ENCODE measurements around the gene ABCA2. TPM values are rescaled to one million over a fixed set of nuclear protein-coding genes. Genes with fewer than 3 reads are reported as not detected.

ABCA2 gene
- total and polyA plus RNA-seq, 9 of the 15 experiments (the other 6 are each of a cell fraction or from before 2014, with no cell fraction given): 0.69 to 16.3 (median 6.1) TPM; not detected in 2

- TF ChIP-seq GTF2B (IDR thresholded peaks at IDR 0.05; ENCODE audit: extremely low read depth, insufficient read length) (no peak), EP300 (IDR thresholded peaks at IDR 0.05; ENCODE audit: low read length) (no peak; the same call in 1 of the 2 replicates), ELK1 (CRISPR knock-in tag; IDR thresholded peaks at IDR 0.05) (no peak), TBP (optimal IDR thresholded peaks at IDR 0.05; ENCODE audit: low read depth, low read length) (peak; percentile 17), HDAC6 (IDR thresholded peaks at IDR 0.05; ENCODE audit: low read depth, low read length) (no peak), ZNF518B (CRISPR knock-in tag; IDR thresholded peaks at IDR 0.05) (no peak), PHB2 (IDR thresholded peaks at IDR 0.05; ENCODE audit: low read depth) (no peak), SP2 (IDR thresholded peaks at IDR 0.05; ENCODE audit: extremely low read depth, low read depth, low read length, poor library complexity, severe bottlenecking) (no peak), MLLT1 (IDR thresholded peaks at IDR 0.05) (no peak), ZNF512 (tag; IDR thresholded peaks at IDR 0.05) (no peak), HMBOX1 (IDR thresholded peaks at IDR 0.05) (no peak), HOXB6 (CRISPR knock-in tag; IDR thresholded peaks at IDR 0.05; ENCODE audit: borderline replicate concordance) (no peak), ETV6 (IDR thresholded peaks at IDR 0.05; ENCODE audit: borderline replicate concordance in 1 of 2, low read depth in 2 of 2, low read length in 1 of 2) (no peak), ETV6 (CRISPR knock-in tag; IDR thresholded peaks at IDR 0.05; ENCODE audit: borderline replicate concordance) (no peak), RBM15 (IDR thresholded peaks at IDR 0.05; ENCODE audit: insufficient read depth, low read length) (no peak), RBM39 (optimal IDR thresholded peaks at IDR 0.05; ENCODE audit: low read depth, low read length) (peak; percentile 84)
Observed at GRCh38 chr9:137029058-137029936, 1.3 kb upstream of the ABCA2 start (continued).
